Right atrium auricular region (tissue), 2 donors: Measurements from ENCODE around the gene ARAF. TPM values are rescaled to one million over a fixed set of nuclear protein-coding genes. Genes with fewer than 3 reads are reported as not detected.
"Not testable (repeated sequence)": the region's sequence is repeated elsewhere in the genome, so short reads cannot be mapped to it uniquely, and the experiment has no call there.

Experiments
- DNase-seq: peaks from one replicate; pipeline ENCODE4 v3.0.0-alpha.2; 2019; ENCODE audit warnings: low spot score
- H3K27ac ChIP-seq, 2 donors: fragments of 200-600 bp; sonication (generic); 1 replicate in 1 of 2; 2 replicates in 1 of 2; pipeline ENCODE4 v1.5.1; 2016 to 2019
- H3K27me3 ChIP-seq, 2 donors: fragments of 200-600 bp; sonication (generic); one replicate each; pipeline versions ENCODE4 v1.5.1 to v1.6.0; 2017 to 2019
- H3K36me3 ChIP-seq: fragments of 200-600 bp; sonication (generic); one replicate; pipeline ENCODE4 v1.5.1; 2016
- H3K4me1 ChIP-seq, 2 donors: fragments of 200-600 bp; sonication (generic); one replicate each; pipeline versions ENCODE4 v1.5.1 to v1.6.0; 2017 to 2019
- H3K4me3 ChIP-seq, 2 donors: fragments of 200-600 bp; sonication (generic); 1 replicate in 1 of 2; 2 replicates in 1 of 2; pipeline ENCODE4 v1.5.1; 2017 to 2019; ENCODE audit warnings: mild to moderate bottlenecking in 1 of 2, moderate library complexity in 1 of 2
- H3K9me3 ChIP-seq, 2 donors: fragments of 200-600 bp; sonication (generic); one replicate each; pipeline ENCODE4 v1.5.1; 2019
- CTCF ChIP-seq, 2 donors: fragments of 200-600 bp; sonication (generic); IDR thresholded peaks; one replicate each; pipeline ENCODE4 v1.5.1; 2019; ENCODE audit warnings: antibody characterized with exemption in 2 of 2
- total RNA-seq, 2 donors: library from RNA; depleted of rRNA; stranded (reverse); fragments of >200 nt; gene quantifications; one replicate each; pipeline ENCODE4 v1.1.0, GENCODE V29; 2016

Gene ARAF
- total RNA-seq = 10 to 100 TPM; 41.7 to 53.9 TPM

DNA sequence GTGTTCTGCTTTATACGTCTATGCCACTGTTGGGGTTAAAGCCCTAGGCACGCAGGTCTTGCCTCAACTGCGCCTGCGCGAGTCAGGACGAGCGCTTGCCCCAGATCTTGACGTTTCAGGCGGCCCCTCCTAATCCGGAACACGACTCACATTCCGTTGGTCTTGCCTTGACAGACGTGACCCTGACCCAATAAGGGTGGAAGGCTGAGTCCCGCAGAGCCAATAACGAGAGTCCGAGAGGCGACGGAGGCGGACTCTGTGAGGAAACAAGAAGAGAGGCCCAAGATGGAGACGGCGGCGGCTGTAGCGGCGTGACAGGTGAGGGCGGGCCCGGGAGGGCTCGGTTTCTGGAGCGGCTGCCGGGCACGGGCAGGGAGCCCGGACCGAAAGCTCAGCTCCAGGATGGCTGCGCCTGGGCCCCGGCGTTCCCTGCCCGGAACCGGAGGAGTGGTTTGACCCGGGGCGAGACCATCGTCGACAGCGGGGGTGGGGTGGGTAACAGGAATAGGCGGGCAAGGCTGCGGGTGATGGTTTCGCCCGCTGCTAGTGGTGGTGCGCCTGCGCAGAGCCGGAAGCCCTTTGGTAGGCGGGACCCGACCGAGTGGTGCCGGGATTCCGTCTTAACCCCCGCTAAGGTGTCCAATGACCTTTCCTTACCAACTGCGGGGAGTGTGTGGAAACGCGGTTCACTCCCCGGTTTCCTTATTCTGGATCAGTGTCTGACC lies at the start of gene ARAF:
Gene ARAF, plus strand, starts transcription at position 272 of the 725 bp plus-strand sequence. CDS start 1,763 bp downstream, outside the sequence.
- peaks cover 0 to 17% of the 10 kb centered on the region in 2 donors for H3K4me1 ChIP-seq
- DNase-seq = peak; percentile 98
- peak within 1 kb of the TSS; percentile 59 to 75 for H3K4me3 ChIP-seq
- peak within 1 kb of the TSS; percentile 94 to 97 for H3K27ac ChIP-seq
- peaks cover 15% of the 10 kb centered on the region for H3K36me3 ChIP-seq
- H3K9me3 ChIP-seq = no peaks in the 10 kb centered on the region
- H3K27me3 ChIP-seq = no peaks in the 10 kb centered on the region
- no peak for TF ChIP-seq CTCF (IDR thresholded peaks at IDR 0.05)

- DNase-seq, H3K9me3 ChIP-seq, H3K36me3 ChIP-seq, H3K27me3 ChIP-seq, H3K4me1 ChIP-seq, H3K27ac ChIP-seq, H3K4me3 ChIP-seq: not testable (repeated sequence)
Observed at GRCh38 chrX:47512383-47512782, 48.6 kb upstream of the ARAF start.

- not testable (repeated sequence) for H3K9me3 ChIP-seq, H3K27me3 ChIP-seq, H3K4me1 ChIP-seq, H3K36me3 ChIP-seq, DNase-seq, H3K27ac ChIP-seq
- H3K4me3 ChIP-seq = peak overlapping the region; percentile 21 to 41
Observed at GRCh38 chrX:47513034-47513965, 47.7 kb upstream of the ARAF start.

DNA sequence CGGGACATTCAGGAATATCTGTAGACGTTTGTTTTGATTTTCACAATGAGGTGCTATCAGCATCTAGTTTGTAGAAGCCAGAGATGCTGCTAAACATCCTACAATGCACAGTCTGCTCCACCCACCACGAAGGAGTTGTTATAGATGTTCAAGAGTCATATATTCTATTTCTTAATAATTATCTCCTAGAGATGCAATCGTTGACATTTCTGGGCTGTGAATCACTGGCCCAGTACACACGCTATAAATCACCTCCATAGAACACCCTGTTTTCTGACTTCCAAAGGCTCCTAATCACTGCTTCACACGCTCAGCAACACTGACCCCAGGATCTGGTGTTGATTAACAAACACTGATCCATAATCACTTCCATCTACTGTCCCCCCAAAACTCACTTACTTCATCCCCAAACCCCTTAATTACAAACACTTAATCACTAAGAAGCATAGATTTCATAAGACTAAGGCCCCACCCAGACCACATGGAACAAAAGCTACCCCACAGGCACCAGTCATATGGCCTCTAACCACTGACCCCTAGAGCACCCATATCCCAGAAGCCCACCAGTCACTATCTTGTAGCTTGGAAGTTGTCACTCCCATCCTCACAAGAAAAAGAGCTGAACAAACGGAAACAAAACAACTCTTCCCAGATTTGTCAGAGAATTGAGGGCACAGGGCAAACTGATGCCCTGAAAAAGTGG lies 46.3 kb upstream of the ARAF start:
- no peak overlapping the region for H3K27ac ChIP-seq

DNA sequence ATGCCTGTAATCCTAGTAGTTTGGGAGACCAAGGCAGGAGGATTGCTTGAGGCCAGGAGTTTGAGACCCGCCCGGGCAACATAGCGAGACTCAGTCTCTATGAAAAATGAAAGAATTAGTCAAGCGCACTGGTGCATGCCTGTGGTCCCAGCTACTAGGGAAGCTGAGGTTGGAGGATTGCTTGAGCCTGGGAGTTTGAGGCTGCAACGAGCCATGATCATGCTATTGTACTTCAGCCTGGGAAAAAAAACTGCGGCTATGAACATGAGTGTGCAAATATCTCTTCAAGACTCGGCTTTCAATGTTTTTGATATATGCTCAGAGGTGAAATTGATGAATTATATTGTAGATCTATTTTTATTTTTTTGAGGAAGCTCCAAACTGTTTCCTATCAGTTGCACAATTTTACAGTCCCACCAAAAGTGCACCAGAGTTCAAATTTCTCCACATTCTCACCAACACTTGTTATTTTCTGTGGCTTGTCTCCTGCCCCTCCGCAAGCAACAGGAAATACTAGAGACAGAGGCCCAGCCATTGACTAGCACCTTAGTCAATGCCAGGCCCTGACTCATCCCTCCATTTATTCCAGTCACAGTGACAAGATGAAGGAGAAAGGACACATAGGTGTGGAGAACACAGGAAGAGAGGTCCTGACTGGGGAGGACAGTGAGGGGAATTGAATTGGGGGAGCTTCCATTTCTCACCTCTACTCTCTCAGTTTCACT lies 44.9 kb upstream of the ARAF start:
- no peak for DNase-seq
- Histone ChIP-seq H3K4me1 (no peaks in the 10 kb centered on the region), H3K36me3 (no peaks in the 10 kb centered on the region), H3K9me3 (peaks cover 0 to 4% of the 10 kb centered on the region in 2 donors), H3K27ac (no peak overlapping the region), H3K4me3 (no peak overlapping the region), H3K27me3 (no peaks in the 10 kb centered on the region)
- no peak for TF ChIP-seq CTCF (IDR thresholded peaks at IDR 0.05)

More for the DNA sequence above, 46.3 kb upstream of the ARAF start:
- Histone ChIP-seq H3K4me1 (no peaks in the 10 kb centered on the region), H3K36me3 (no peaks in the 10 kb centered on the region), H3K27me3 (no peaks in the 10 kb centered on the region), H3K4me3 (no peak overlapping the region), H3K9me3 (no peaks in the 10 kb centered on the region)
- DNase-seq = no peak
- TF ChIP-seq CTCF (IDR thresholded peaks at IDR 0.05) = no peak

- TF ChIP-seq CTCF (IDR thresholded peaks at IDR 0.05) = no peak
Observed at GRCh38 chrX:47518144-47518543, 42.9 kb upstream of the ARAF start.

More at GRCh38 chrX:47518144-47518543, 42.9 kb upstream of the ARAF start:
- H3K4me3 ChIP-seq = no peak overlapping the region
- H3K4me1 ChIP-seq = no peaks in the 10 kb centered on the region
- peaks cover 0 to 6% of the 10 kb centered on the region in 2 donors for H3K9me3 ChIP-seq
- no peaks in the 10 kb centered on the region for H3K36me3 ChIP-seq
- DNase-seq = no peak
- no peak overlapping the region for H3K27ac ChIP-seq
- H3K27me3 ChIP-seq = no peaks in the 10 kb centered on the region
